Activated B cell treated with CpG ODN at 0.5 μM for 24 hours (primary cell): ENCODE data around the gene SH3RF1. TPM values are rescaled to one million over a fixed set of nuclear protein-coding genes. Genes with fewer than 3 reads are reported as not detected.

Experiments
- ATAC-seq: fragments of 200-7000 bp; cut with Tn5 transposase; one replicate; pipeline ENCODE4 v1.10.0; 2021; ENCODE audit warnings: low read depth, mild to moderate bottlenecking, moderate library complexity
- CTCF ChIA-PET: fragments of 350-600 bp; sonication (Branson Sonifier 250); formaldehyde crosslinking; loops from one replicate; lab custom pipeline; 2021; ENCODE audit warnings: antibody characterized with exemption; lab: Charles Lee
- POLR2A ChIA-PET: fragments of 350-600 bp; sonication (Branson Sonifier 250); formaldehyde crosslinking; loops from one replicate; lab custom pipeline; 2021; ENCODE audit warnings: antibody characterized with exemption; lab: Charles Lee
- DNase-seq: peaks from one replicate; pipeline ENCODE4 v3.0.0; 2022
- H3K27ac Mint-ChIP-seq: one replicate; pipeline ENCODE4 v1.8.0; 2020; ENCODE audit warnings: mixed read lengths
- H3K27me3 Mint-ChIP-seq: one replicate; pipeline ENCODE4 v1.8.0; 2021; ENCODE audit warnings: mixed read lengths
- H3K36me3 Mint-ChIP-seq: one replicate; pipeline ENCODE4 v1.8.0; 2021; ENCODE audit warnings: low read depth, mixed read lengths
- H3K4me1 Mint-ChIP-seq: one replicate; pipeline ENCODE4 v1.8.0; 2021; ENCODE audit warnings: mixed read lengths
- H3K4me3 Mint-ChIP-seq: one replicate; pipeline ENCODE4 v1.8.0; 2020; ENCODE audit warnings: mild to moderate bottlenecking, mixed read lengths
- H3K9me3 Mint-ChIP-seq: one replicate; pipeline ENCODE4 v1.8.0; 2020; ENCODE audit warnings: mixed read lengths
- CTCF ChIP-seq: fragments of 200-600 bp; IDR thresholded peaks from one replicate; pipeline ENCODE4 v1.8.0; 2022; ENCODE audit warnings: antibody characterized with exemption, mild to moderate bottlenecking
- intact Hi-C: fragments of 100-400 bp; cut with micrococcal nuclease; formaldehyde crosslinking; loops from one replicate; pipeline ENCODE4 v1.15.1; 2024
- total RNA-seq: library from RNA; stranded (reverse); gene quantifications from 2 replicates; pipeline ENCODE4 v1.2.3, GENCODE V29; 2022

SH3RF1 gene
- total RNA-seq, 1 donor from 2014 or later = 7.1 TPM

GRCh38 chr4:169084954-169085353, 185.8 kb downstream of the SH3RF1 start:
- no peak for ATAC-seq
- Mint-ChIP-seq H3K27ac (no peak overlapping the region), H3K9me3 (peaks cover 2% of the 10 kb centered on the region), H3K36me3 (no peaks in the 10 kb centered on the region), H3K4me1 (peaks cover 19% of the 10 kb centered on the region), H3K4me3 (no peak overlapping the region), H3K27me3 (no peaks in the 10 kb centered on the region)
- CTCF ChIA-PET = no interaction called here
- DNase-seq = no peak
- intact Hi-C loops = loop anchor here (5.0 to 10.0 kb wide), 2 partner anchors 73 to 400 kb away; partner anchors contain the start of gene CBR4
- POLR2A ChIA-PET = interaction anchor here (0.6 kb wide), 1 partner anchor 21 kb away, joined by 5 read pairs; no protein-coding TSS in a partner anchor
- no peak for TF ChIP-seq CTCF

DNA sequence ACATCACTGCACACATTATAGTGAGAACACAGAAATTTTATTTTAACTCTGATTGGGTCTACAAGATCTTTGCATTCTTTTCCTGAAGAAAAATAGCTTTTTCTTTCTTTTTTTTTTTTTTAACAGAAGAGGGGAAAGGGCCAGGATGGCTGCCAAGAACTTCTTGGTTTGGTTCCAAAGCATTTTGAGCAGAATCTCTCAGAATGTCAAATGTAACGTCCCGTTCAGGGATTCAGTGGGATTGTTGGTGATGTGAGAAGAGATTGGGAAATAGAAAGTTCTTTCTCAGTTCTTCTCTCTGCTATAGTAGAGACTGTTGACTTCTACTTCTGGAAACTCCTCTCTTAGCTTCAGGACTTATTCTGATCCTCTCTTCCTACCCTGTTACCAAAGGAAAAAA, 189.8 kb downstream of the SH3RF1 start:
- POLR2A ChIA-PET = no interaction called here

DNA sequence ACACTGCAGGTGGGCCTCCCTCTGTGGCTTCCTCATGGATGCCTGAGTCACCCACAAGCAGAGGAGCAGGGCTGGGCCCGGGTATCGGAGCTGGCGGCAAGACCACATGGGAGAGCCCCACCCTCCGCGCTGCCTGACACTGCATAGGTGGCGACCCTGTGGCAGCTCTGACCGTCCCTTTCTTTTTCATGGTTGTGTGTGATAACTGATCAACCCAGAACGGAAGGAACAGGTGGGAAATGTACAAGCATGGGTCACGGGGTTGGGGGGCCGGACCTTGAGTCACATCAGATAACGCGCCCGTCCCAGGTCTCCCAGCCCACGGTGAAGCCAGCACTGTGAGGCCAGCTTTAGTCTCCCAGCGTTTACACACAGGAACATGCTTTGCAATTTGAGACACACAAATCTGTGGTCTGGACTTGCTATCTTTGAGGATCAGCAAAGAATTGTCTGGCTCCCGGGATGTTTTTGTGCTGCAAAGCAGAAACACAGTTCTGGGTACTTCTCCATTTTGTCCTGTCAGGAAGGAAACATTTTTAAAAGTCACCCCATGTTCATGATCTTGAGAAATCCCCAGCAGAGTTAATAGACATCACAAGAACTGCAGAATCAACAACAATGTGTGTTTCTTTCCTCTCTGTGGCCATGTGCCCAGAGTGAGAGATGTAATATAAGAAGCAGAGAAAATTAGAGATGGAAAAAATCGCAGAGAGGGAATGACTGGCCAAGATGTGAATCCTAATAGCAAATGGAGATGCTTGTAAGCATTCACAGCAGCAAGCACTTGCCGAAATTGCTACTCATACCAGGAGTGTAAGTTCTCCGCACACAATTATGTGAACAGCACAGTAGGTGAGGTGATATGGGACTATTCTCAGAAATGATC, 190.6 kb downstream of the SH3RF1 start:
- intact Hi-C loops = loop anchor here (2.0 to 10.0 kb wide), 3 partner anchors 68 to 405 kb away; partner anchors contain the start of genes CBR4 and SH3RF1
- DNase-seq (peak; percentile 18), ATAC-seq (peak; percentile 68)
- Mint-ChIP-seq H3K27me3 (no peaks in the 10 kb centered on the region), H3K4me3 (peak overlapping the region; percentile 56), H3K36me3 (no peaks in the 10 kb centered on the region), H3K27ac (peak overlapping the region; percentile 5), H3K9me3 (no peaks in the 10 kb centered on the region), H3K4me1 (peaks cover 25% of the 10 kb centered on the region)
- ChIA-PET CTCF (no interaction called here), POLR2A (no interaction called here)
- TF ChIP-seq CTCF = no peak

More for the DNA sequence above, 189.8 kb downstream of the SH3RF1 start:
- TF ChIP-seq CTCF = no peak
- DNase-seq (no peak), ATAC-seq (no peak)
- intact Hi-C loops = loop anchor here (2.0 to 10.0 kb wide), 3 partner anchors 69 to 404 kb away; partner anchors contain the start of genes CBR4 and SH3RF1
- Mint-ChIP-seq H3K4me3 (peak overlapping the region; percentile 56), H3K27ac (no peak overlapping the region), H3K4me1 (peaks cover 25% of the 10 kb centered on the region), H3K36me3 (no peaks in the 10 kb centered on the region), H3K27me3 (no peaks in the 10 kb centered on the region), H3K9me3 (no peaks in the 10 kb centered on the region)
- CTCF ChIA-PET = no interaction called here

DNA sequence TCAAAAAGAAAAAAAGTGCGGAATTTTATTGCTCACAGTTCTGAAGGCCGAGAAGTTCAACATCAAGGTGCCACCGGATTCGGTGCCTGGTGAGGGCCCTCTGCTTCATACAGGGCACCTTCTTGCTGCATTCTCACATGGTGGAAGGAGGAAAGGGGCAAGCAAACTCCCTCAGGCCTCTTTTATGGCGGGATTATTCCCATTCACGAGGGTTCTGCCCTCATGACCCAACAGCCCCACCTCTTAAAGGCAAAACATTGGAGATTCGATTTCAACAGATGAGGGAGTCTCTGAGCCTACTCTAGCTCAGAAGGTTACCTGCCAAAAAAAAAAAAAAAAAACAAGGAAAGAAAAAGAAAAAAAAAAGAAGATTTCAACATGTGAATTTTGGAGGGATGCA, 196.6 kb downstream of the SH3RF1 start:
- H3K36me3 Mint-ChIP-seq = no peaks in the 10 kb centered on the region
- no peak overlapping the region for H3K27ac Mint-ChIP-seq
- DNase-seq (no peak), ATAC-seq (no peak)
- H3K9me3 Mint-ChIP-seq = no peaks in the 10 kb centered on the region
- POLR2A ChIA-PET = no interaction called here
- no peaks in the 10 kb centered on the region for H3K27me3 Mint-ChIP-seq
- H3K4me3 Mint-ChIP-seq = no peak overlapping the region
- no peak for TF ChIP-seq CTCF
- H3K4me1 Mint-ChIP-seq = no peaks in the 10 kb centered on the region
- CTCF ChIA-PET = no interaction called here
- intact Hi-C loops = no loop called here

- Mint-ChIP-seq H3K36me3 (no peaks in the 10 kb centered on the region), H3K4me1 (peaks cover 3% of the 10 kb centered on the region), H3K27me3 (no peaks in the 10 kb centered on the region), H3K9me3 (no peaks in the 10 kb centered on the region), H3K4me3 (no peak overlapping the region), H3K27ac (no peak overlapping the region)
- DNase-seq (no peak), ATAC-seq (no peak)
- POLR2A ChIA-PET = no interaction called here
- intact Hi-C loops = no loop called here
- CTCF ChIA-PET = no interaction called here
- TF ChIP-seq CTCF = no peak
Observed at GRCh38 chr4:169071747-169072146, 199.0 kb downstream of the SH3RF1 start.
